HG03108 (cell line): Measurements from ENCODE around the gene DMKN.
"Not testable (repeated sequence)": the region's sequence is repeated elsewhere in the genome, so short reads cannot be mapped to it uniquely, and the experiment has no call there.

Experiments
- ATAC-seq: cut with Tn5 transposase; IDR thresholded peaks from one replicate; pipeline ENCODE4 v1.9.1; 2021; ENCODE audit warnings: moderate library complexity; ENCODE audit not compliant: unreplicated experiment

Gene DMKN

DNA sequence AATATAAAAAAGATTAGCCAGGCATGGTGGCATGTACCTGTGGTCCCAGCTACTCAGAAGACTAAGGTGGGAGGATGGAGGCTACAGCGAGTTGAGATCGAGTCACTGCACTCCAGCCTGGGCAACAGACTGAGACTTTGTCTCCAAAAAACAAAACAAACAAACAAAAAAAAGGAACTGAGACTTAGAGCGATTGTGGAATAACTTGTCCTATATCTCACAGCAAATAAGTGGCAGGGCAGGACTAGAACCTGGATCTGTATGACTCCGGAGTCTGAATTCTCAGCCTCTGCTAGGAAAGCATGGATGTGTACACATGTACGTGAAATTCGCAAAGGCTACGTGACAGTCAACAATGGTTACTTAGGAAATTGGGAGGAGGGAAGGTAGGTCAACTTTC, 43.3 kb downstream of the DMKN start:
- ATAC-seq: no peak

DNA sequence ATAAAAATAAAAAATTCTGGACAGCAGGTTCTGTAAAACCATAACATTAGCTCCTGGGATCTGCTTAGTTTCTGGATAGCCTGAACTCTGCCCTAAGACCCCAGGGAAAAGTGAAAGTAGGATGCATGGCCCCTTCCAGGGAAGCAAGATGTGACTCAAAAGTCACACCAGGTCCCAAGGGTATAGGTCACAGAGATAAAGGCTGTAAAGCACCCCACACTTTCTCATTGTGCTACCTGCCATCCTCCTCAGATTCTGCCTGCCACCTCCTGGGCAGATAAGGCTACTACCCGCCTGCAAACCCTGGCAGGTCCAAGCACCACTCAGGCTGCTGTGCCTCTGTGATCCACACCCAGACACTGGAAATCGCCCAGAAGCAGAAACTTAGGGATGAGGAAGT, 44.8 kb downstream of the DMKN start:
- ATAC-seq: no peak

DNA sequence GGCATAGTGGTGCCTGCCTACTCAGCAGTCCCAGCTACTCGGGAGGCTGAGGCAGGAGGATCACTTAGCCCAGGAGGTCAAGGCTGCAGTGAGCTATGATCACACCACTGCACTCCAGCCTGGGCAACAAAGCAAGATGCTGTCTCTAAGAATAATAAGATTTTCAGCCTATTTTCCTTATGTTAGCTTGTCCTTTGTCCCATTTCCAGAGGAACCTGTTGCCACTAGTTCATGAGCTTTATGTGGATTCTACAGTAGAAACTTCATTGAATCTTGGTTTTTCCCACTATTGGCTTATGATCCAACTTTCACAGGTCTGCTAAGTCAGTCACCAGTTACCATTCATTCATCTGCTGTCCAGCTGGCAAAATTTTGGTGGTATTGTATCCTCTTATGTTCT, 47.2 kb downstream of the DMKN start:
- no peak for ATAC-seq

DNA sequence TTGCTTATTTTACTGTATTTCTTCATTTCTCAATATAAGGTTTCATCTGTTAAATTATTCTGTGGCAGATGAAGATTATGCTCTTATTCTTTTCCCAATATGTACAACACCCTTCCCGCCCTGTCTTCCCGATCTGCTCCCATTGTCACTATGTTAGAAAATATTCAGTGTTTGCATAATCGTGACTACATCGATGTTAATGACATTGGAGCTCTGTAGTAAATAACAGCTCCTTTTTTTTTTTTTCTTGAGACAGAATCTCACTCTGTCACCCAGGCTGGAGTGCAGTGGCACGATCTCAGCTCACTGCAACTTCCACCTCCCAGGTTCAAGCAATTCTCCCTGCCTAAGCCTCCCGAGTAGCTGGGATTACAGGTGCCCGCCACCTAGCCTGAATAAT, 50.5 kb downstream of the DMKN start:
- ATAC-seq: not testable (repeated sequence)

DNA sequence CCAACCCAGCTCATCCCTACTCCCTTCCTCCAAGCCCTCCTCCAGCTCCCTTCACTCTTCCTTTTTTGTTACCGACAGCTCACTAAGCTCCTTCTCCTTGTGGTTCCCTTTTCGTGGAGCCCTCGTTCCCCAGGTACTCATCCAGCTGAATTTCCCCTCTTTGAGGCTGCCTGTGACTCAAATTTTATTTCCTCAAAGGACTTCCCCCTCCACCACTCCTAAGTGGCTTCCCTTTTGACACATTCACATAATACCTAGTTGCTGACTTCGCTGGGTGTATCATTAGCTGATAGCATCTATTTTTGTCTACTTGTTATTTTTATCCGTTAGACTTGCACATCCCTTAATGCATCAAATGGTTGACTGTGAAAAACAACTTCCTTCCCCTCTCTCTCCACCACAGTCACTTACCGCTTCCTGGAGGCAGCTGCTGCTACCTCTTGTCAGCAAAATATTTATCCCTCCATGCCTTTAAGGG, 50.9 kb downstream of the DMKN start:
- ATAC-seq: peak; percentile 58

DNA sequence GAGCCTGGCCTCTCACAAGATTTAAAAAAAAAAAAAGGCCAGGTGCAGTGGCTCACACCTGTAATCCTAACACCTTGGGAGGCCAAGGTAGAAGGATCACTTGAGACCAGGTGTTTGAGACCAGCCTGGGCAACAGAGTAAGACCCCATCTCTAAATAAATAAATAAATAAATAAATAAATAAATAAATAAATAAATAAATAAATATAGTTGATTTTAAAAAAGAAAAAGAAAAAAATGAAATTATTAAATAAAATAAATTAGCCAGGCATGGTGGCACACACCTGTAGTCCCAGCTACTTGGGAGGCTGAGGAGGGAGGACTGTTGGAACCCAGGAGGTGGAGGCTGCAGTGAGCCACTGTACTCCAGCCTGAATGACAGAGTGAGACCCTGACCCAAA, 51.7 kb downstream of the DMKN start:
- not testable (repeated sequence) for ATAC-seq

DNA sequence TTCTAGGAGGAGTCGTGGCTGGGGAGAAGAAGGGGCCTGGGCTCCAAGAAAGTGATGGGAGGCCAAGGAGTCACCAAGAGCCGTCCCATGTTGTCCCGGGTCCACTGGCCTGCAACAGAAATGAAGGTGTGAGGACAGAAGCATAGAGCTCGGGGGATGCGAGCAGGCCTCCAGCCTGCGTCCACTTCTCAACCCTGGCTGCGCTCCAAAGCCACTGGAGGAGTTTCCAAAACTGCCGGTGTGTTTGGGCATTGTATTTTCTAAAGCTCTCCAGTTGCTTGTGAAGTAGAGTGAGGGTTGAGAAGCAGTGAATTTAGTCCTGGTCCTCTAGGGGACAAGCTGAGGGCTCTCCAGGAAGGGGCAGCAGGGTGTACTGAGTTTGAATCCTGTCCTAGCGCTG, 52.4 kb downstream of the DMKN start:
- ATAC-seq: no peak

DNA sequence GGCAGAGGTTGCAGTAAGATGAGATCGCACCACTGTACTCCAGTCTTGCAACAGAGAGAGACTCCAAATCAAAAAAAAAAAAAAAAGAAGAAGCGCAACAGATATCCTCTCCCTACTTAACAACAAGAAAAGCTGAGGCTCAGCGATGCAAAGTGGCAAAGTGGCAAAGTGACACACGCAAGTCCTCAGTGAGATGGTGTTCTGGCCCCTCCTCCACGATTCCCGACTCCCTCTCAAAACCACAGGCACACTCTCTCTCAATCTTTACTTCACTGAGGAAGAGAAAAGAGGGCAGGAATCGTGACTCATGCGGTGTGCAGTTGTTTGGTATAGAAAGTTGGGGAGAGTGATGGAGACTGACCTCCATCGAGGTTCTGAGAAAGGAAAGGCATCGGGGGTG, 52.8 kb downstream of the DMKN start:
- ATAC-seq: no peak

DNA sequence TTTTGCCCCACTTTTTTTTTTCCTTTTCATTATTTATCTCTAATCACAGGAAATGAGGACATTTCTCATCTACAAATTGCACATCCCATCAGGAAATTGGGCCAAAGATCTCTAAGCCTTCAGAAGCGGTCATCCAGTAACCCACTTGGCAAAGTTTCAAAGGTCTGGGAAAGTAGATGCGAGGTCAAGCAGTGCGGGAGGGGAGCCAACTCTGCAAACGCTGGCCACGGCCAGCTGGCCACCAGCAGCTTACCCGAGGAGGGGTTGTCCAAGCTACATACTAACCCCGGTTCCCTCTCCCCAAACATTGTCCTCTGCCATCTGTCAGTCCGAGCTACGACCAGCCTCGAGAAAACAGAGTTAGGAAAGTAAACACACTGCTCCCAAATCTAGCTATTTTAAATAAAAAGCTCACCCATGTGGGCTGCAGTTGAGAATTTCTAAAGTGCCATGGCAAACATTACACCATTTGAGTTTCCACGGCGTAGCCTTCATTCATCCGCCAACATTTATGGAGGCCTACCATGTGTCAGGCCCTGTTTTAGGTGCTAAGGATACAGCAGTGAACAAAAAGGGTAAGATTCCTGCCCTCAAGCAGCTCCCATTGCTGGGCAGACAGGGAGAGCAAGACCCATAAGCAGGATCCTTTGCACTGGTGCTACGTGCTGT, 53.9 kb downstream of the DMKN start:
- ATAC-seq: no peak

DNA sequence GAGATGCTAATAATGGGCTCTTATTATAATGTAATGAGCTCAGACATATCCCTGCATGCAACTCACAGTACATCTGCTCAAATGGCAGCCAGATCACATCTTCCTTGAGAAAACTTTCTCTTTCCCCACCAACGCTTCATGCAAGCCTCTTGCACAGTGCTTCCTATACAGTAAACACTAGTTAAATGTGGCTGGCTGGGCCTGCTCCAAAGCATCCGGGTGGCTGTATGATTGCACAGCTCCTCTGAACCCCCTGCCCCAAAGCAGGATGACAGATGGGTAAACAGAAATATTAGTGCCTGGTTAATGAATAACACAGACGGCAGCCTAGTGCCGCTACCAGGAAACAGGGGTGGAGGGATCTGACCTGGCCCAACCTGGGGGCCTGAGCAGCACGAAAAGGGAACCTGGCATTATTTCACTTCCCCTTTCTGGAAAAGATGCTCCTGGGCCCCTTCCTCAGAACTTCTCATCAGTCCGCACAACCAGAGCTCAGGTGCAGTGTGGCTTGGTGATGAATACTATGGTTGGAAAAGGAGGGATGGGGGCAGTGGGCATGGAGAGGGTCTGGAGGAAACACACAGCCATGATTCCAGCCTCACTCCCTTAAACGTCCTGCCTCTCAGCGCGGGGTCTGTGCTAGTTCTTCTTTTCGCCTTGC, 54.6 kb downstream of the DMKN start:
- peak; percentile 38 for ATAC-seq

DNA sequence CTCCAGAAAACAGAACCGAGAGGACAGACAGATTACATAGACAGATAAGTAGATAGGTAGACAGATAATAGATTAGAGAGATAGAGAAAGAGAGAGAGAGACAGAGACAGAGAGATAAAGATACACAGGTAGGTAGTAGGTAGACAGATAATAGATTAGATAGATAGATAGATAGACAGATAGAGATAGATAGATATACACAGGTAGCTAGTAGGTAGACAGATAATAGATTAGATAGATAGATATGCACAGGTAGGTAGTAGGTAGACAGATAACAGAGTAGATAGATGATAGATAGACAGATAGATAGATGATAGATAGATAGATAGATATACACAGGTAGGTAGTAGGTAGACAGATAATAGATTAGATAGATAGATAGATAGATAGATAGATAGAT, 55.3 kb downstream of the DMKN start:
- no peak for ATAC-seq

DNA sequence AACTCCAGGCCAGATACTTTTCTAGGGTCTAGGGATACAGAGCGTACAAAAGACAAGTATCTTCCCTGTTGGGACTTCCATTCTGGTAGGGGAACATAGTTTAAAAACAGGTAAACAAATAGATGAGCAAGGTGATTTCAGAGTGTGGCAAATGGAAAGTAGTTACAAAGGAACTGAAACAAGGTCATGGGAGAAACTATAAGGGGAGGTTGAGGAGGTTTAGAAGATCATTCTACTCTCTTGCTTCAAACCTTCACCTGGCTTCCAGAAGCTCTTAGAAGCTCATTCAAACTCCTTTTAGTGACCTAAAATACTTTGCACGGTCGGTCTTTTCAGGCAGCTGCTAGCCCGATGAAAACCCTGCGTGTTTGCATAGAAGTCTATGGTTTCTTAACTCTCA, 56.3 kb downstream of the DMKN start:
- ATAC-seq: peak; percentile 36

DNA sequence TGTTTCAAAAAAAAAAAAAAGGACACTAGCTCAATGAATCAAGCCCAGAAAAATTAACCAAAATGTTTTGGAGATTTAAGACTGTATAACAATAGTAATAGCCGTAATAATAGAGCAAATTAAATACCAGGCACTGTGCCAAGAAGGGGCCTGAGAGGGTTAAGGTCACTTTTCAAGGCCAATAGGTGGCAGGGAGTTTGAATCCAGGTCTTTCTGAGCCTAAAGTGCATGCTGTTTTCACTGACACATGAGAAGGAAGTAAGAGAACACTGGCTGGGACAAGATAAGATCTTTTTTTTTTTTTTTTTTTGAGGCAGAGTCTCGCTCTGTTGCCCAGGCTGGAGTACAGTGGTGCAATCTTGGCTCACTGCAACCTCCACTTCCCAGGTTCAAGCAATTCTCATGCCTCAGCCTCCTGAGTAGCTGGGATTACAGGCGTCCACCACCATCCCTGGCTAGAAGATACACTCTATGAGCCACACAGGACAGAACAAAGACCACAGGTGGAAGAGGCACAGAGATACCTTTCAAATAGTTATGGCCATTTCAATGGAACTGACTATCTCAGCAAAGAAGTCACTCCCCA, 57.7 kb downstream of the DMKN start:
- ATAC-seq: no peak

DNA sequence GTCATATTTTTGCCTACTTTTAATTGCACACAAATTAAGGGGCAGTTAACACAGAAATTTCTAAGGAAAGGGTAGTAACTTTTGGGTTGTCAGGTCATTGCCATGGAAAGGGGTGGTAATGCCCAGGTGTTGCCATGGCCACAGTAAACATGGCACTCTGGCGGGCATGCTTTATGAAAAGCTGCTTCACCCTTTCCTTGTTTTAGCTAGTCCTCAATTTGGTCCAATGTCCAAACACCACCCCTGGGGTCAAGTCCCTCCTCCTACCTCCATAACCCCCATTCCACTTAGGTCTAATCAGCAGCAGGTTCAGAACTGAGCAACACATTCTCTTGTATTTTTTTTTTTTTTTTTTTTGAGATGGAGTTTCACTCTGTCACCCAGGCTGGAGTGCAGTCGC, 58.8 kb downstream of the DMKN start:
- ATAC-seq: no peak

DNA sequence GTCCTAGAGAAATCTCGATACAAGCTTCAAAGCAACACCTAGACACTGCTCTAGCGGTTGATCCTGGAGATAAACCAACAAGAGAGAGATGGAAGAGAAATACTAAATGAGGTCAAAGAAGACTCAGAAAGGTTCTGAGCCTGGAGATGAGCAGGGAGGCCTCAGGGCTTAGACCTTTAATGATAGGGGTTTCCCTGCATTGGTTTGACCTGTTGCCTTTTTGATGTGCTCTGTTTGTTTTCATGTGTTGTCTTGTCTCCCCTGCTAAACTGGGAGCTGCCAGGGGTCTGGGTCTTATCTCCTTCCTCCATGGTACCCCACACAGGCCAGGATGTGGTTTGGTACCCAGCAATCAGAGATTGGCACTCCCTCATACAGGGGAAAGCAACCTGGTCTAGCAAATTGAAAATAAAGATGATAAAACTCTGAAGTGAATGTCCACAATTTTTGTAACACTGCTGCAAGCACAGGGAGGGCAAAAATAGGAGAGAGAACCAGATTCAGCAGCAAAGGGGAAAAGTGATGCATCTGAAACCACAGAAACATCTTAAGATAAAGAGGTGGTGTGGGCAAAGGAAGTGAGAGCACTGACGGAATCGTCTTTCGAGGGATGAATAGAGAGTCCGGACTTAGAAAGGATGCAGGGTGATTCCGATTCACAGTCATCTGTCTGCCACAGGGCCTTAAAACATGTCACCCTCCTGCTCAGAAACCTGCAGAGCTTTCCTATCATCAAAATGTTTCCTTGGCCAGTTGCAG, 61.9 kb downstream of the DMKN start:
- ATAC-seq: peak; percentile 62

DNA sequence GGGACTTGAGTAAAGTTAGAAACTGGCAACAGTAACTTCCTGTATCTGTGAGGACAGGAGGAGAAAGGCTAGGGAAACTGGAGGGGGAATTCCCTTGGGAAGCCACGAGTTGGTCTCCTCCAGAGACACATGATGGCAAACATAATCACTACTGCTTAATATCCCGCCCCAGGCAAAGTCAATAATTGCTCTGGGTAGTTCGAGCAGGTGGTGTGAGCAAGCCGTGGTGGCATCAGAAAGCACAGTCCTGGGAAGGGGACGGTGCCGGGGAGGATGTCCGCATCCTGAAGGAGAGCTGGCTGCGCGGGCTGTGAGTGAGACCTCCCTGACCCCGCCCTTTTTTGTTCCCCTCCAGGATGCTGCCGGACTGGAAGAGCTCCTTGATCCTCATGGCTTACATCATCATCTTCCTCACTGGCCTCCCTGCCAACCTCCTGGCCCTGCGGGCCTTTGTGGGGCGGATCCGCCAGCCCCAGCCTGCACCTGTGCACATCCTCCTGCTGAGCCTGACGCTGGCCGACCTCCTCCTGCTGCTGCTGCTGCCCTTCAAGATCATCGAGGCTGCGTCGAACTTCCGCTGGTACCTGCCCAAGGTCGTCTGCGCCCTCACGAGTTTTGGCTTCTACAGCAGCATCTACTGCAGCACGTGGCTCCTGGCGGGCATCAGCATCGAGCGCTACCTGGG, 63.9 kb downstream of the DMKN start:
- no peak for ATAC-seq

DNA sequence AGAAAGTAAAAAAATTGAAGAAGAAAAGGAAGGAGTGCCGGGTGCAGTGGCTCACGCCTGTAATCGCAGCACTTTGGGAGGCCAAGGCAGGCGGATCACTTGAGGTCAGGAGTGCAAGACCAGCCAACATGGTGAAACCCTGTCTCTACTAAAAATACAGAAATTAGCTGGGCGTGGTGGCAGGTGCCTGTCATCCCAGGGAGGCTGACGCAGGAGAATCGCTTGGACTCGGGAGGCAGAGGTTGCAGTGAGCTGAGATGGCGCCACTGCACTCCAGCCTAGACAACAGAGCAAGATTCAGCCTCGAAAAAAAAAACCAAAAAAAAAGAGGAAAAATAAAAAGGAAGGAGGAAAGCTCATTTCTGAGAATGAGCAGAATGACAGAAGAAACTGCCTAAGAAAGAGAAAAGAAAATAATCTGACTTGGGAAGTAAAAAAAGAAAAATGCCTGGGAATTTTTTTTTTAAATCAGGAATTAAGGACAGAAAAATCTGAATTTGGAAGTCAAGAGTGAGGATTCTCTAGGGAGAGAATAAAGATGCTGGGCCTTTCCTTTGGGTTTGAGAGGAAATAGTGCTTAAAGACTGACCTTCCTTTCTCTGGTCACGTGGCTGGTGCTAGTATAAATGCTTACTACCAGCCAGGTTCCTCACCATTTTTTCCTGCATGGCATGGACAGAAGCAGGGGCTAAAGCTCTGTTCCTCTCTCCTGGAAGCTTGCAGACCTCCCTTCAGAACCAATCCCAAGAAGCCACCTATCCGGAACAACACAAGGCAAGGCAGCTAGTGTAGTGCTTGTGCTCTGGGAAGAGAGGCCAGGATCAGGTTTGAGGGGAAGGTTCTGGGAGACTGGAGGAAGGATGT, 65.6 kb downstream of the DMKN start, which contains the start of gene FFAR2:
FFAR2 (plus strand) TSS at position 652 of the 864 bp plus-strand sequence. CDS start 1,458 bp downstream, outside the sequence.
- ATAC-seq: no peak
